Measurements from ENCODE around the gene DUSP1. TPM values are rescaled to one million over a fixed set of nuclear protein-coding genes. Genes with fewer than 3 reads are reported as not detected.

The DUSP1 gene
- total RNA-seq, 1 experiment from 2014 or later, result 10.3 TPM

DNA sequence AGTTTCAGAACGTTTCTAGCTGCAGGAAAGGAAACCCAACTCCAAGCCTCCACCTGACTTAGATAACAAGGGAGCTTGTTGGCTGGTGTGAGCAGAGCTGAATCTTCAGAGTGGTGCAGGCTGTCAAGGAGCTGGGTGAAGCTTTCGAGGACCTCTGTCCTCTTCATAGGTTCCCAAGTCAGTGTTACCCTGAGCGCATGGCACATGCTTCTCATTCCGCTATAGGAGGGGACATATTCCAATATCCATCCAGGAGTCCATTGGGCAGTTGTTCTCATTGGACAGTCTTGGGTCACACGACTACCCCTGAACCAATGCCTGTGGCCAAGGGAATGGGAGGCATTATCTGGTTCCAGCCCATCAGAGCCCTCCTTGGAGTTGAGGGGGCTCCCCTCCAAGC lies 50.3 kb downstream of the DUSP1 start:
- TF ChIP-seq, protein P1, sequence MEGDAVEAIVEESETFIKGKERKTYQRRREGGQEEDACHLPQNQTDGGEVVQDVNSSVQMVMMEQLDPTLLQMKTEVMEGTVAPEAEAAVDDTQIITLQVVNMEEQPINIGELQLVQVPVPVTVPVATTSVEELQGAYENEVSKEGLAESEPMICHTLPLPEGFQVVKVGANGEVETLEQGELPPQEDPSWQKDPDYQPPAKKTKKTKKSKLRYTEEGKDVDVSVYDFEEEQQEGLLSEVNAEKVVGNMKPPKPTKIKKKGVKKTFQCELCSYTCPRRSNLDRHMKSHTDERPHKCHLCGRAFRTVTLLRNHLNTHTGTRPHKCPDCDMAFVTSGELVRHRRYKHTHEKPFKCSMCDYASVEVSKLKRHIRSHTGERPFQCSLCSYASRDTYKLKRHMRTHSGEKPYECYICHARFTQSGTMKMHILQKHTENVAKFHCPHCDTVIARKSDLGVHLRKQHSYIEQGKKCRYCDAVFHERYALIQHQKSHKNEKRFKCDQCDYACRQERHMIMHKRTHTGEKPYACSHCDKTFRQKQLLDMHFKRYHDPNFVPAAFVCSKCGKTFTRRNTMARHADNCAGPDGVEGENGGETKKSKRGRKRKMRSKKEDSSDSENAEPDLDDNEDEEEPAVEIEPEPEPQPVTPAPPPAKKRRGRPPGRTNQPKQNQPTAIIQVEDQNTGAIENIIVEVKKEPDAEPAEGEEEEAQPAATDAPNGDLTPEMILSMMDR (conservative IDR thresholded peaks at IDR 0.05), result no peak
- no peak for TF ChIP-seq EZH2 (IDR thresholded peaks at IDR 0.05; ENCODE audit: low read depth)
- no peak overlapping the region for H2AFZ ChIP-seq
- ChIA-PET POLR2A (ENCODE audit: unreplicated experiment) (no interaction called here), CTCF (no interaction called here)
- H3K4me2 ChIP-seq, result no peak overlapping the region
- no peaks in the 10 kb centered on the region for H4K20me1 ChIP-seq (ENCODE audit: insufficient read depth)
- no peaks in the 10 kb centered on the region; the same call in 1 of the 2 replicates for H3F3A ChIP-seq (ENCODE audit: insufficient read depth, low read depth)
- H3K4me3 ChIP-seq, result no peak overlapping the region
- H3K36me3 ChIP-seq (ENCODE audit: low read depth), result no peaks in the 10 kb centered on the region
- H3K4me1 ChIP-seq (replicated peaks; ENCODE audit: insufficient read depth), result 0 out of 2 replicates have a peak, but pooled peaks cover 3% of the 10 kb centered on the region
- H3K27ac ChIP-seq, result no peak overlapping the region
- no peaks in the 10 kb centered on the region for H3K79me2 ChIP-seq (ENCODE audit: low read depth)
- H3K9me2 ChIP-seq (ENCODE audit: insufficient read depth), result no peaks in the 10 kb centered on the region
- BruUV-seq (replicated peaks), result no TSS peak
- no peak for DNase-seq
- intact Hi-C loops (cut with micrococcal nuclease; ENCODE audit: unreplicated experiment), result no loop called here
- no peaks in the 10 kb centered on the region for H3K9me3 ChIP-seq (ENCODE audit: insufficient read depth, low read depth)
- H3K27me3 ChIP-seq (ENCODE audit: insufficient read depth, low read depth), result no peaks in the 10 kb centered on the region

DNA sequence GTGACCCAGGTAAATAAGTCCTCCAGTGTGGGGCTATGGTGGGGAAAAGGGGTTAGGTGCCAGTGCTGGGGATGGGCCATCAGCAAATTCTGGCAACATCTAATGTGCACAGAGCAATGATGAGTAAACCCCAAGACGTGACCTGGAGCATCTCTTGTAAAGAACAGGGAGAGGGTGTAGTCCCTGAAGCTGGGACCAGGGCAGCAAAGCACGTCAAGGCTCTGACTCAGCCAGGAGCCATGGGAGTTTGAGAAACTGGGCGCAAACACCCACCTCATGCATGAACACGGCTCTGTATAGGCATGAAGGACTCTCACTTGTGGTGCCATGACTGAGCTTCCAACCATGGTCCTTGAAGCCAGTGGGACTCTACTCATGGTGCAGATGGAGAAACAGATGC lies 51.8 kb downstream of the DUSP1 start:
- Histone ChIP-seq H4K20me1 (ENCODE audit: insufficient read depth) (no peaks in the 10 kb centered on the region), H3K4me1 (replicated peaks; ENCODE audit: insufficient read depth) (peaks cover 14% of the 10 kb centered on the region), H3K27ac (no peak overlapping the region), H3K9me2 (ENCODE audit: insufficient read depth) (no peaks in the 10 kb centered on the region), H3K4me3 (no peak overlapping the region), H3K36me3 (ENCODE audit: low read depth) (no peaks in the 10 kb centered on the region), H3K9me3 (ENCODE audit: insufficient read depth, low read depth) (no peaks in the 10 kb centered on the region), H3K79me2 (ENCODE audit: low read depth) (no peaks in the 10 kb centered on the region), H2AFZ (no peak overlapping the region), H3K4me2 (no peak overlapping the region), H3K27me3 (ENCODE audit: insufficient read depth, low read depth) (no peaks in the 10 kb centered on the region), H3F3A (ENCODE audit: insufficient read depth, low read depth) (peaks cover 4% of the 10 kb centered on the region; the same call in 1 of the 2 replicates)
- DNase-seq, result no peak
- ChIA-PET CTCF (no interaction called here), POLR2A (ENCODE audit: unreplicated experiment) (no interaction called here)
- no TSS peak for BruUV-seq (replicated peaks)
- intact Hi-C loops (cut with micrococcal nuclease; ENCODE audit: unreplicated experiment), result loop anchor here (5.0 kb wide), 1 partner anchor 258 kb away; no protein-coding TSS in a partner anchor
- no peak for TF ChIP-seq EZH2 (IDR thresholded peaks at IDR 0.05; ENCODE audit: low read depth)
- TF ChIP-seq, protein P1 (conservative IDR thresholded peaks at IDR 0.05), result no peak

DNA sequence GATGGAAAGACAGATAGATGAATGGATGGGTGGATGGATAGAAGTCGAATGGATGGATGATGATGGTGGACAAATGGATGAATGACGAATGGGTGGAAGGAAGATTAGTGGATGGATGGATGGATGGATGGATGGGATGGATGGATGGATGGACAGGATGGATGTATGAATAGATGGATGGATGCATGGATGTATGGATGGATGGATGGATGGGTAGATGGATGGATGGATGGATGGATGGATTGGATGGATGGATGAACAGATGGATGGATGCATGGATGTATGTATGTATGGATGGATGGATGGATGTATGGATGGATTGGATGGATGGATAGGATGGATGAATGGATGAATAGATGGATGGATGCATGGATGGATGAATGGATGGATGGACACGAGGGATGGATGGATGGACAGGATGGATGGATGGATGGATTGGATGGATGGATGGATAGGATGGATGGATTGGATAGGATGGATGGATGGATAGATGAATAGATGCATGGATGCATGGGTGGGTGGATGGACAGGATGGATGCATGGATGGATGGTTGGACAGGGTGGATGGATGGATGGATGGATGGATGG lies 52.4 kb downstream of the DUSP1 start:
- no peaks in the 10 kb centered on the region for H3K36me3 ChIP-seq (ENCODE audit: low read depth)

More for the DNA sequence above, 52.4 kb downstream of the DUSP1 start:
- Histone ChIP-seq H3F3A (ENCODE audit: insufficient read depth, low read depth) (peaks cover 4% of the 10 kb centered on the region; the same call in 1 of the 2 replicates), H3K9me3 (ENCODE audit: insufficient read depth, low read depth) (no peaks in the 10 kb centered on the region), H4K20me1 (ENCODE audit: insufficient read depth) (no peaks in the 10 kb centered on the region), H3K4me1 (replicated peaks; ENCODE audit: insufficient read depth) (peaks cover 14% of the 10 kb centered on the region), H2AFZ (no peak overlapping the region), H3K79me2 (ENCODE audit: low read depth) (no peaks in the 10 kb centered on the region), H3K27me3 (ENCODE audit: insufficient read depth, low read depth) (no peaks in the 10 kb centered on the region), H3K4me2 (no peak overlapping the region), H3K27ac (no peak overlapping the region), H3K9me2 (ENCODE audit: insufficient read depth) (no peaks in the 10 kb centered on the region), H3K4me3 (no peak overlapping the region)
- intact Hi-C loops (cut with micrococcal nuclease; ENCODE audit: unreplicated experiment), result loop anchor here (5.0 kb wide), 1 partner anchor 259 kb away; no protein-coding TSS in a partner anchor
- CTCF ChIA-PET, result no interaction called here
- DNase-seq, result no peak
- BruUV-seq (replicated peaks), result no TSS peak
- POLR2A ChIA-PET (ENCODE audit: unreplicated experiment), result no interaction called here
- no peak for TF ChIP-seq EZH2 (IDR thresholded peaks at IDR 0.05; ENCODE audit: low read depth)
- TF ChIP-seq, protein P1 (conservative IDR thresholded peaks at IDR 0.05), result no peak

Other genes starting within 250 kb of the DUSP1 start
- gene NEURL1B, start 129.9 kb downstream of the DUSP1 start, total RNA-seq (2021), result 14.3 and 20.4 TPM in 2 replicates
- 106 and 159 TPM in 2 replicates for gene ERGIC1, start 63.1 kb upstream of the DUSP1 start, total RNA-seq (2021)
- 54.4 and 87.1 TPM in 2 replicates for gene RPL26L1, start 188.2 kb upstream of the DUSP1 start, total RNA-seq (2021)
- gene ATP6V0E1, start 212.6 kb upstream of the DUSP1 start, total RNA-seq (2021), result 190 and 251 TPM in 2 replicates